Lower leg skin (tissue), 3 donors: ENCODE data around the gene RAB6C.

Experiments
- CTCF ChIP-seq, 3 donors: fragments of 450-650 bp; IDR thresholded peaks; one replicate each; pipeline ENCODE4 v1.5.1; 2016; ENCODE audit warnings: antibody characterized with exemption in 3 of 3, mild to moderate bottlenecking in 3 of 3, moderate library complexity in 2 of 3
- POLR2A ChIP-seq, 2 donors: fragments of 450-650 bp; IDR thresholded peaks; one replicate each; pipeline ENCODE4 v1.6.1; 2016 to 2017; ENCODE audit warnings: antibody characterized with exemption in 2 of 2, mild to moderate bottlenecking in 1 of 2, moderate library complexity in 1 of 2

DNA sequence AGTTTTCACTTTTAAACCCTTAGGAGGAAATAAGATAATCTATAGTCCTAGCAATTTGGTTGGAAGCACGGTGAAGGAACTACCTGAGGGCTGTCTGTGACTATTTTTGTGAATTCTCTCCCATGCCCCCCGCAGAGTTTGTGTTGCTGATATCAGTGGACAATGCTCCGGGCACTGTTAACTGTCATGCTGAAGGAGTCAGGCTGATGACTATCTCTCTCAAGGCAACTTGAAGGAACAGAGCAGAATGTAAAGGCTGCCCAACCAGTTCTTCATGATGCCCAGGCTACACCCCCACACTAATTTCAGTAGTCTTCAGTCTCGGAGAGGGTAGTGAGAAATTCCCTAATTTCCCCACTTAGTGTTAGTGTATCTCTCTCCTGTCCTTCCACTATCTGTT is 21.6 kb upstream of the RAB6C start:
- no peak for TF ChIP-seq CTCF (IDR thresholded peaks at IDR 0.05)
- no peak for TF ChIP-seq POLR2A (IDR thresholded peaks at IDR 0.05)
